Stimulated activated CD4-positive, alpha-beta T cell treated with anti-CD3 and anti-CD28 coated beads, Interleukin-15, amount 100 ng/mL, for 1 hour (primary cell): ENCODE measurements around the gene CREG2.
"Not testable (repeated sequence)": the region's sequence is repeated elsewhere in the genome, so short reads cannot be mapped to it uniquely, and the experiment has no call there.

Experiments
- DNase-seq, 2 donors: peaks; one replicate each; pipeline ENCODE4 v3.0.0-alpha.2; 2020; ENCODE audit warnings: low read depth in 1 of 2, low spot score in 1 of 2

Gene CREG2

DNA sequence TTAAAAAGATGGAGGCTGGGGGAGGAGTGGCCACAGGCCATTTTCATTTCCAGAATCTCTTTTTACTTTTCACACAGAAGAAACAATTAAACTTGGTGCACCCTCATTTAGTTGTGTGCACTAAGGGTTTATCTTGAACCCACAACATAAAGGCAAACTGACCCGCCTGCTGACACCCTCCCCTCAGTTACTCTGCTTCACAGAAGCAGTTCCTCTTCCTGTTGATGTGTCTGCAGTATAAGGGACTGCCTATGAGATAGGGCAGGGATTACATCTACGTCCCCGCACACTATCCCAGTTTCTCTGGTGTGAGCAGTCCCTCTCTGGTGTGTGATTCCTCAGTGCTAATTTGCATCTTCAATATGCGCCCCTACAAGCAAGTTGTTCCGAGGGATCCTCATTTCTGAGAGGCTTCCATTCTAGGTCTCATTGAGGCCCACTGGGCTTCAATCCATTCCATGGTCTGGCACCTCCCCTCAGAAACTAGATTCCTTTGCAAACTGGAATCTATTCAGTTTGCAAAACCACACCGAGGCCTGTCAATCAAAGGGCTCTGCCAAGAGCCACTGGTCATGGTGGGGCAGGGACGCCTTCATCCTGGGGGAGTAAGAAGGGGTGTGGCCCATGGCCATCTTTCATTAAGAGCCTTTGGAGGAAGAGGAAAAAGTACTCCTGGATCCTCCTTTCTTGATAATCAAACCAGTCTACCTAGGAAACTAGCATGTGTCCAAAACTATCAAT, 12.3 kb downstream of the CREG2 start:
- DNase-seq, result no peak

DNA sequence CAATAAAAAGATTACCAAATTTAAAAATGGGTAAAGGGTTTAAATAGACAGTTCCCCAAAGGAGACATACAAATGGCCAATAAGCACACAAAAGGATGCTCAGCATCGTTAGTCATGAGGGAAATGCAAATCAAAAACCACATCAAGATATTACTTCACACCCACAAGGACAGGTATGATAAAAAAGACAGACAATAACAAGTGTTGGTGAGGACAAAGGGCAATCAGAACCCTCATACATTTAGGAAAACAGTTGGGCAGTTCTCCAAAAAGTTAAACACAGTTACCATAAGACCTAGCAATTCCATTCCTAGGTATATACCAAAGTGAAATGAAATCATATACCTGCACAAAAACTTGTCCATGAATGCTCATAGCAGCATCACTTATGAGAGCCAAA, 14.5 kb downstream of the CREG2 start:
- no peak for DNase-seq

DNA sequence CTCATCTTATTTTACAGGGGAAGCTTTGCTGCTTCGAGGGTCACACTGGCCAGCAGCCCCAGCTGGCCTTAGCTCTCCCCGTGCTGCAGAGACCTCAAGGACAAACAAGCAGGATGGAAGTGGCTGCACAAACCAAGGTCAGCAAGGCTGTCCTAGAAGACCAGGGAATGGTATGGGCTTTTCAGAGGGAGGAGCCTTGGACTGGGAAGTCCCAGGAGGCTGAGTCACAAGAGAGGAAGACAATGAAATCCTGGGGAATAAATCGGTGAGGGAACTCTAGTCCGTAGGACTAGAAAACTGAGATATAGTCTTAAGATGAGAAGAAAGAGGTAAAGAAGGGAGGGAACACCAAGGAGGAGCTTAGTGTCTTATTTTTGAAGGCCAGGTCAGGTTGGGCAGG, 15.7 kb downstream of the CREG2 start:
- no peak for DNase-seq

DNA sequence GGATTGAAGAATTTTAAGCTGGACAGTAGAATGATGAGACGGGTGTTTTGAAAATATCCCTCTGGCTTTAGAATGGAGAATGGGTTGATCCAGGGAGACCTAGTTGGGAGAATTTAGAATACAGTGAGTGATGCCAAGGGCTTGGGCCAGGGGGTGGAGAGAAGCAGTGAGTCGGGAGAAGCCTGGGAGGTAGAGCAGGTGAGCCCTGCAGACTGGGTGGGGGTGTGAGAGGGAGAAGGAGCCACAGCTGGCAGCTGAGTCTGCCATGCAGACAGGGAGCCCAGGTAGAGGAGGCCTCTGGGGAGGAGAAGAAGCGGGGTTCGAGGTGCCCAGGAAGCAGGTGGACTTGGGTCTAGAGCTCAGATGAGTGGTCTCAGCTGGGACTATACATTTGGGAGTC, 18.2 kb downstream of the CREG2 start:
- no peak for DNase-seq

DNA sequence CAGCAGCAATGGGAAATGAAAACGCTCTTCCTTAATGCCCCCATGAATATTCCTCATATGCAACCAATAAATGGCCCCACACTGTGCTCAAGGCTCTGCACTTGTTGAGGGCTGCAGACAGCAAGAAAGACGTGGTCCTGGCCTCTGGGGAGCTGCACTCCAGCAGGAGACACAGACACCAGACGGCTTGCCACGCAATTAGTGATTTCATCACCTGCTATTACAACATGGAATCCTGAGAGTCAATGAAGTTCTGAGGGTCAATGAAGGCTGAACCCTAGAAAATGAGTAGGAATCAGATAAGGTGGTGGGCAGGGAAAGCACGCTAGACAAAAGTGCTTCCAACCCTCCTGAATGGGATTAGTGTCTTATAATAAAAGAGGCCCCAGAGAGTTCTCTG, 18.9 kb downstream of the CREG2 start:
- no peak for DNase-seq

DNA sequence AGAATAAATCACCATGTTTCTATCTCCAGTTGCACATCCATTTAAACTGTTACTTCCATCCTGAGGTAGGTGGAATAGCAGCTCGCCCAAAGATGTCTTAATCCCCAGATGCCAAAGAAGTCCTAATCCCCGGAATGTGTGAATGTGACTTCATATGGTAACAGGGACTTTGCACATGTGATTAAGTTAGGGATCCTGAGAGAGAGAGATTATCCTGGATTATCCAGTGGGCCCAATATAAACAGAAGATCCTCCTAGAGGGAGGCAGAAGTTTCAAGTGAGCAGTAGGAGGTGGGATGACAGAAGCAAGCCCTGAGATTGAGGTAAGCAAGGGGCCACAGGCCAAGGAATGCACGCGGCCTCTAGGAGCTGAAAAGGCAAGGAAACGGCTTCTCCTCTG, 19.8 kb downstream of the CREG2 start:
- no peak for DNase-seq

DNA sequence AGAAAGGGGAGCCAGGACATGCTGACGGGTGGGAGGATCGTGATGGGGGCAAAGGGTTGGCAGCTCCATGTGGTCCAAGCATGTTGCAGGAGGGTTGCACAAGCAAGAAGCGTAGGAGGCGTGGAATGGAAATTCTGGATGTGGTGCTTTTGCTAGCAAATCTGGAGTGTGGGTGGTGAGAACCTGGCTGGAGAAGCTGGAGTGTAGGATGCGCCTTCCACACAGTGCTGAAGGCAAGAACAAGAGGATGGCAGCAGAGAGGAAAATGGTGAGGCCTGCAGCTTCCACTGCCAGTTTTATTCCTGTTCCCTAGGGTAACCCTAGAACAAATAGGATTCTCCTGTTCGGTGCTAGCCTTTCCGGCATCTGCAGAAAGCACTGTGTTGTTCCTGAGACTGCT, 22.4 kb downstream of the CREG2 start:
- DNase-seq, result no peak

DNA sequence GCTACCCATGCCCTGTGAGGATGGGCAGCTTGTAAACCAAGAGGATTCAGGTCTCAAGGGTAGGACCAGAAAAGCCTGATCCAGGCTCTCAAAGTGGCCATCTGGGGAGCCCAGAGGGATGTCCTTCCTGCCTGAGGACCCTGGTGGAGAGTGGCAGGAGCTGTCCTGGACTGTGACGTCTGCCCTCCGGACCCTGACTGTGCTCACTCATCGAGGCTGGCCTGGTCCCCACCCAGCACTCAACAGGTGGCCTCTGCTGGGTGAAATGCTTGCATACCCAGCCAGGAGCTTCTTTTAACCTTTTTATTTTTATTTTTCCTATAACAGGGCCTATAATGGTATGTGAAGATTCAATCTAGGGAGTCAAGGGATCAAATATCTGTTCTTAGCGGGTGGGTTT, 24.5 kb downstream of the CREG2 start:
- no peak for DNase-seq

DNA sequence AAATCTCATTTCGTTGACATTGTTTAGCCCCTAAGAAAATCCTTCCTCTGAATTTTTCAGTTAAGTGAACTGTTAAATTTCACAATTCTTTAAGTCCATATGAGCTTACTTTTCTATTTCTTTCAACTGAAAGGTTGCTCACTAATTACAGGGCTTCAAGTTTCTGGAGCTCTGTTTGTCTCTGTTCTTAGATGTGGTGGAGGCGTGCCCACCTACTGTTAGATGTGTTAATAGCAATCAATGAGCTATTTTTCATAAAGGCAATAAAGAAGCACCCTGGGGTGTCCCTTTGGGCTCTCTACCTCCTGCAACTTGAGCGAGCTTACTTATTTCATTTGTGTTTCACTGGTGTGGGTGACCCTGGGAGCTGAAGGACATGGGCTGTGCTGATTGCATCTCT, 25.0 kb downstream of the CREG2 start:
- DNase-seq, result no peak

DNA sequence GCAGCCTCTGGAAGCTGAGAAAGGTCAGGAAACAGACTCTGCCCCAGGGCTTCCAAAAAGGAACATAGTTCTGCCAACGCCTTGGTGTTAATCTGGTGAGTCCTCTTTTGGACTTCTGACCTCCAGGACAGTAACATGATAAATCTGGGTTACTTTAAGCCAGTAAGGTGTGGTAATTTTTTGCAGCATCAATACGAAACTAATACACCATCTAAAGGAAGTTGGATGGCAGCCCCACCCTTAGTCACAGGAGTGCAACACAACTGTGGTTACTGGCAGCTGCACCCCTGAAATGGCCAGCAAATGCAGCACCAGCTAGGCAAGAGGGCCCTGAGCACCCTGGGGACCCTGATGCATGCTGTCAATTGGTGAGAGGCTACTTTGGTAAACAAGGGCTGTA, 25.8 kb downstream of the CREG2 start:
- no peak for DNase-seq

DNA sequence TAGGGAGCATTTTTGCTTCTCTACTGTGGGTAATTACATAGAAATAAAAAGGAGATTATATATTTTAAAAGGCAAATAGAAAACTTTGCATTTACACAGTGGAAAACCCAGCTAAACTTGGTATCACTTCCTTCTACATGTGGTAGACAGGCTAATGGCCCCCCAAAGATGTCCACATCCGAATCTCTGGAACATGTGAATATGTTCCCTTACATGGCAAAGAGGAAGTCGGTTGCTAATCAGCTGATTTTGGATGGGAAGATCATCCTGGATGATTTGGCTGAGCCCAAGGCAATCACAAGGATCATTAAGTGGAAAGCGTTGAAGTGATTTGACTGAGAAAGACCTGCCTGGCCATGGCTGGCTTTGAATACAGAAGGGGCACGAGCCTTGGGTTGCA, 26.2 kb downstream of the CREG2 start:
- no peak for DNase-seq

DNA sequence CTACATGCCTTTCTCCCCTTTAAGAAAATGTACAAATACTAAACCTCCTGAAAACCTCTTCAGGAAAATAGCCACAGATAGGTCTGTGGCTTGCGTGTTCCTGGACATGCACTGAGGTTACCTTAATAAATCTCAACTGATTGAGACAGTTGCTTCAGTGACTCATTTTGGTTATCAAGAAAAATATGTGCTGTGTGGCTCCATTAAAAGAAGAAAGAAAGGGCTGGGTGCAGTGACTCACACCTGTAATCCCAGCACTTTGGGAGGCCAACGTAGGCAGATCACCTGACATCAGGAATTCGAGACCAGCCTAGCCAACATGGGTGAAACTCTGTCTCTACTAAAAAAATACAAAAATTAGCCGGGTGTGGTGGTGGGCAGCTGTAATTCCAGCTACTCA, 27.1 kb downstream of the CREG2 start:
- DNase-seq, result no peak

DNA sequence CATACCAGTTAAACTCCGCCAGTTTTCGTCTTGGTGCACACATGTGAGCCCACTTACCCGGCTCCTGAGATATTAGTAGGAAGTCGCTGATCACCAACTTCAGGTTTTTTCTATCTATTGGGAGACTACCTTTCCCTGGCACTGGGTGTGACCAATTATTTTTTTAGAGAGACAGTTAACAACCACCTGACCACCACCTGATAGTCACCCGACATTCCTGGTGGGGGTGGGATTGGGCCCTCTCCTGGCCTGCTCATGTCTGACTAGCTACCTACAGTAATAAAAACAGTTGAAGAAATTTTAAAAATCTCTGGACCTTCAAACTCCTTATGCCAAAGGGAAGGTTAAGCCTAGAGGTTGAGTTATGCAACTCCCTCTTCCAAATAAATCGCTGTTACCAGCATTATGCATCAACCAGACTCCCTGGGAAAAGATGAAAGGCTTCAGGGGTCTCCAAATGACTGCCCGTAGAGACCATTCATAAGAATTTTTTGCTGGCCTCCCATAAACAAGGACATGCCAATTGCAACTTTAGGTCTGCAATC, 27.8 kb downstream of the CREG2 start:
- no peak for DNase-seq

DNA sequence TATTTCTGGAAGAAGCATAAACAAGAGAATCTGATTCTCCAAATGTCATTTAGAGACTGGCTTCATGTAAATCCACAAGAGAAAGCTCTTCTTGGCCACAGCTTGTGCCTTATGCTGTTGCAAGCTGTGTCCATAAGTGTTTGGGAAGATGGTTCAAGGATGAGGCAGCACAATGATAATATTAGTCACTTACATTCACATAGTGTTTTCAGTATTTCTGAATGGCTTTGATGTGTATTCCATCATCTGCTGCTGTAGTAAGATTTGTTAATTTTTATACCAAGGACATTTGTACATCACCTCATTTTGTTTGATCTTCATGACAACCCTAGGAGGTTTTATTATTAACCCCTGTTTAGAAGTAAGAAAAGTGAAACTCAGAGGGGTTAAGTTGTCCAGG, 29.9 kb downstream of the CREG2 start:
- DNase-seq, result no peak

DNA sequence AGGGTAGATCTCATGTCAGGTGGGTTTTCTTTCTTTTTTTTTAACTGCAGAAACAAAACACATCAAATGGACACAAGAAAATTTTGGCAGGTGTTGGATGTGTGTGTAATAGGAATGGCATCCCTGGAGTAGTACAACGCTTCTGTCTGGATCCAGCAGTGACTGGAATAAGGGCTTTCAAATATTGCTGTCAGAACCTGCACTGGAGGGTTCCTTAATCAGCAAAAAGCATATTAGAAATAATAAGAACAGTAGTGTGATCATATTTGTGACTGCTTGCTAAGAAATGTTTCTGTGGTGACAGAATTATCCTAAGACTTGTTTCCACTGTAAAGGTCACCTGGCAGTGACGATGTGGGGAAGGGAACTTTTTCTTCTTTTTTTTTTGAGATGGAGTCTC, 30.8 kb downstream of the CREG2 start:
- no peak for DNase-seq

DNA sequence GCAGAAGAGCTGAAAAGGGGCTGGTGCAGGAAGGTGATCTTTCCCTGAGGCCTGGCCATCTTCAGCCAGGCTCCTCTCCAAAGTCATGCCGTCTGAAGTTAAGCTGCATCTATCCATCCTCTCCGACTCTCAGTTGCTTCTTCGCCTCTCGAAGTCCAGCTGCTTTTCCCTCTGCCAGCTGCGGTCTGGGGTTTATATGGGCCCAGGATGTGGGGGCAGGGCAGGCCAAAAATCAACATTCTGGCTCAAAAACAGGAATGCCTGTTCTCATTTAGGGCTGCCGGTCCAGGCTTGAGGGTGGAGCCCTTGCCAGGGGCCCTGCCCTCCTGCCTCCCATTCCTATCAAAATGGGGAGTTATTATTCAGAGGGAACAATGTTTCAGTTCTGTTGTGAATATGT, 31.2 kb downstream of the CREG2 start:
- DNase-seq, result no peak

DNA sequence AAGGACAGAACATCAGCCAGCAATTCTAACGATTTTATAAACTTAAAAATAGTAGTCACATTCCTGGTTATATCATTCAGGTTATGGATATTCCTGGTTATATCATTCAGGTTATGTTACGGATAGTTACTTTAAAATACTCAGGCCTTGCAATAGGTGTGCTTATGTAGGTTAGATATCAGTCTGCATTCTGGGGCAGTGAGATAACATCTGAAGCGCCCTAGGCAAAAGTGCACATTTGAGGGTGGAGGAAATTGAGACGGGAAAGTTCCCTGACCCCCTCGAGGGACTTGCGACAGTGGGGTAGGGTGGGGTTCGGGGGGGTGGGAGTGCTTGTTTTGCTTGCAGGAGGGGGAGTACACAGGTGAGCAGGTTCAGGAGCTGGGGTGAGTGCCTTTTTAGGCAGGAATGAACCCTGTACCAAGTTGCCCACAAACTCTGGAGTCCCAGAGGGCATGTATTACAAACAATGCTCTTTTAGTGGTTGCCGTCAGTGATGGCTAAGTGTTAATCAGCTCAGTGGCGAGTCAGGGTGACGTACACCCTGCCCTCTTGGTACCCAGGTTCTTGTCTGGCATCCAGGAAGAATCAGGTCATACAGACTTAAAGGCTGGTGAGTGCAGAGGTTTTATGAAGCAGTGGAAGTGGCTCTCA, 31.8 kb downstream of the CREG2 start:
- DNase-seq, result no peak

DNA sequence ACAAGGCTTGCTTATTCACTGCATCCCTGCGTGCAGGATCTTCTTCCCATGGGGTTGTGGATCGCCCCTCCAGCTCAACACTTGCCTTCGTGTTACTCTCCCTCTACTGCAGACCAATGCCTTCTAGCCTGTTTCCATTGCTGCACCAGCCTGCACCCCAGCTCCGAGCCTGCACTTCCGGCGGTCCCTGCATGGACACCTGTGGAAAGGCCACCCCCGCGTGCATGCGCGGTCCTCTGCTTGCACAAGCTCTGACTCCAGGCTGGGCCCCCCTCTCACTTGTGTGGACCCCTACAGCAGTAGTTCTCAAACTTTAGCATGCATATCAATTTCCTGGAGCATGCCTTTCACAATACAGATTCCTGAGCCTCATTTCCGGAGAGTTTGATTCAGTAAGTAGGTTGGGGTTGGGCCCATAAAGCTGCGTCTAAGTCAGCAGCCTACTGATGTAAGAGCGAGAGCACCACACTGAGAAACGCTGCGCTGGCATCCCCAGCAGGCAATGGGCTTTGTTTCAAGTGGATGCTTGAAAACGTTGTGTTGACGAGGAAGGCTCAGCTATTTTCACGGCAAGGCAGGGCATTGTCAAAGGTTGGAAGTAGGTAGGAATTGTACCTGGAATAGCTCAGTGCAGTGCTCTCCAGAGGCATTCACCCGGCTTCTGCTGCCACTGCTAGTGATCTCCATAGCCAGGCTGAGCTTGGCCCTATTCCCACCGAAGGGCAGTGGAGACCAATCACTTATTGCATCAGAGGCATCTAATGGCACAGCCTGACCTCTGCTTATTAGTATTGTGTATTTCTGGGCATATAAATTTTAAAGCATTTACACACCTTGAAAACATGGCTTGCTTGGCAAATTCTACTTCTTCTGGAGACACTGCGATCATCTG, 32.6 kb downstream of the CREG2 start:
- no peak for DNase-seq

DNA sequence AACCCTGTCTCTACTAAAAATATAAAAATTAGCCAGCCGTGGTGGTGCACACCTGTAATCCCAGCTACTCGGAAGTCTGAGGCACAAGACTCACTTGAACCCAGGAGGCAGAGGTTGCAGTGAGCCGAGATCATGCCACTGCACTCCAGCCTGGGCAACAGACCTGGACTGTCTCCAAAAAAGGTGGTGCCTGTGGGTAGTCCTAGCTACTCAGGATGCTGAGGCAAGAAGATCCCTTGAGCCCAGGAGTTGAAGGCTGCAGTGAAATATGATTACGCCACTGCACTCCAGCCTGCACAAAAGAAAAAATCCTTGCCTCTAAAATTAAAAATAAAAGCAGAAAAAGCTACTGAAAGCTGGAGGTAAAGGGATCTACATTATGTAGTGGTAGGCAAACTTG, 34.7 kb downstream of the CREG2 start:
- DNase-seq, result not testable (repeated sequence)

DNA sequence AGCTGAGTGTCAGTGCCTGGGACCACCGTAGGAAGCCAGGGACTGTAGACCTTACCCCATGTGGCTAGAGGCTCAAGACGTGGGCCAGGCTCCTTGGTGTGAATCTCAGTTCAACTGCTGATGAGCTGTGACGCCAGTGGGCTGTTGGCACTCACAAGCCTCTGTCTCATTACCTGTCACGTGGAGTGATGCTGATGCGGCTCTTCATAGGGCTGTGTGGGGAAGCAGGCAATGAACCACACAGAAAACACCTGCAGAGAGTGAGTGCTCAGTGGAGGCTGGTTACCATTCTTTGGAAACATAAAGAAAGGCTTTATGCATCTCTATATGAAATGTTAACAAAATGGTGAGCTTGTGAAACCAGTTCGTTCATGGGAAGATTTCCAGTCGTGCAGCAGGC, 36.1 kb downstream of the CREG2 start:
- no peak for DNase-seq

DNA sequence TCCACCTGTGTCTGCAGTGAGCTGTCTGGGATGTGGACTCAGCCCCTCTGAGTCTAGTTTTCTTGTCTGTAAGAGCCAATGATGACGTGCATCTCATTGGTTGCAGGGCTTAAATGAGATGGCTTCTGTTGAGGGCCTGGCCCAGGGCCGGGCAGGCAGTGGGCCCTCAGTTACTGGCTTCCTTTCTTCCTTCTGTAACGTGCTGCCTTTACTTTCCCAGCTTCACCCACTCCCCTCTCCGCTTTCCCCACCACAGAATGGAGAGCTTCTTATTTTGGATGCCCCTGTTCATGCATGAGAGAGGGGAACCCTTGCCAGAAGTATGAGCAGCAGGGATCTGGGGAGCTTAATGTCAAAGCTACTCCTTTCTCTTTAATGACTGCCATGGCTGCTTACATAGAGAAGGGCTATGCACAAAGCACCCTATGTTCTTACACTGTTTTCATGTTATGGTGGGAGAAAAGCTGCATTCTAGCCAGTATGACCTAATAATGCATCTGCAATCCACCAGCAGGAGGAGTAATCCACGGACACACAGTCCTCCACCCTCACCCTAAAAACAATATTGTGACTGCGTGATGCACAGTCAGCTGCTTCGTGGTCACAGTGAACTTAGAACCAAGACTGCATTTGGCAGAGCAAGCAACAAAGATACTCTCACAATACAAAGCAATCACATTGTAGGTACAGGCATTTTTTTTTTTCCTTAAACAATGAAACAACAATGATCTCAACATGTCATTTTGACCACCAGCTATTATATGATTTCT, 37.2 kb downstream of the CREG2 start:
- no peak for DNase-seq
